Brain microvascular endothelial cell (primary cell): Measurements from ENCODE around the gene STX1A.
A peak's percentile ranks its signal among the peaks of the same experiment; 100 is the strongest.
"Not testable (repeated sequence)": the region's sequence is repeated elsewhere in the genome, so short reads cannot be mapped to it uniquely, and the experiment has no call there.

Experiments used
- DNase-seq: peaks from one replicate; pipeline ENCODE4 v3.0.0-alpha.2; 2020
- H3K27ac ChIP-seq: fragments of 250-450 bp; sonication (Bioruptor Pico); 2 replicates; pipeline ENCODE4 v1.5.1; 2020; ENCODE audit warnings: mild to moderate bottlenecking, moderate library complexity
- H3K27me3 ChIP-seq: fragments of 250-450 bp; sonication (Bioruptor Pico); replicated peaks from 2 replicates; pipeline ENCODE4 v1.5.1; 2020; ENCODE audit warnings: mild to moderate bottlenecking
- H3K36me3 ChIP-seq: fragments of 250-450 bp; sonication (Bioruptor Pico); replicated peaks from 2 replicates; pipeline ENCODE4 v1.5.1; 2020; ENCODE audit warnings: mild to moderate bottlenecking
- H3K4me3 ChIP-seq: 2 replicates; pipeline ENCODE4 v1.5.1; 2011; ENCODE audit warnings: low read depth, mild to moderate bottlenecking, control low read depth, low read length, moderate library complexity
- in situ Hi-C: cut with HindIII; loops from 2 replicates; pipeline ENCODE4 v1.10.0; 2017; ENCODE audit warnings: low sequenced_read_pairs, low pct_ligation_motif_present
- TF ChIP-seq, protein P1 (sequence below): IDR thresholded peaks from 2 replicates; pipeline ENCODE4 v1.5.1; 2011; ENCODE audit warnings: low read depth, mild to moderate bottlenecking, moderate library complexity, low read length, control low read depth, inconsistent platforms; ENCODE audit errors: missing control alignments

Gene STX1A

GRCh38 chr7:73721377-73721817 lies 1.9 kb upstream of the STX1A start:
- H3K36me3 ChIP-seq, result peaks cover 8% of the 10 kb centered on the region
- H3K4me3 ChIP-seq, result no peak overlapping the region
- DNase-seq, result no peak
- no peak overlapping the region for H3K27ac ChIP-seq
- no peaks in the 10 kb centered on the region for H3K27me3 ChIP-seq
- TF ChIP-seq, protein P1, sequence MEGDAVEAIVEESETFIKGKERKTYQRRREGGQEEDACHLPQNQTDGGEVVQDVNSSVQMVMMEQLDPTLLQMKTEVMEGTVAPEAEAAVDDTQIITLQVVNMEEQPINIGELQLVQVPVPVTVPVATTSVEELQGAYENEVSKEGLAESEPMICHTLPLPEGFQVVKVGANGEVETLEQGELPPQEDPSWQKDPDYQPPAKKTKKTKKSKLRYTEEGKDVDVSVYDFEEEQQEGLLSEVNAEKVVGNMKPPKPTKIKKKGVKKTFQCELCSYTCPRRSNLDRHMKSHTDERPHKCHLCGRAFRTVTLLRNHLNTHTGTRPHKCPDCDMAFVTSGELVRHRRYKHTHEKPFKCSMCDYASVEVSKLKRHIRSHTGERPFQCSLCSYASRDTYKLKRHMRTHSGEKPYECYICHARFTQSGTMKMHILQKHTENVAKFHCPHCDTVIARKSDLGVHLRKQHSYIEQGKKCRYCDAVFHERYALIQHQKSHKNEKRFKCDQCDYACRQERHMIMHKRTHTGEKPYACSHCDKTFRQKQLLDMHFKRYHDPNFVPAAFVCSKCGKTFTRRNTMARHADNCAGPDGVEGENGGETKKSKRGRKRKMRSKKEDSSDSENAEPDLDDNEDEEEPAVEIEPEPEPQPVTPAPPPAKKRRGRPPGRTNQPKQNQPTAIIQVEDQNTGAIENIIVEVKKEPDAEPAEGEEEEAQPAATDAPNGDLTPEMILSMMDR, result no peak
- in situ Hi-C loops, result no loop called here

DNA sequence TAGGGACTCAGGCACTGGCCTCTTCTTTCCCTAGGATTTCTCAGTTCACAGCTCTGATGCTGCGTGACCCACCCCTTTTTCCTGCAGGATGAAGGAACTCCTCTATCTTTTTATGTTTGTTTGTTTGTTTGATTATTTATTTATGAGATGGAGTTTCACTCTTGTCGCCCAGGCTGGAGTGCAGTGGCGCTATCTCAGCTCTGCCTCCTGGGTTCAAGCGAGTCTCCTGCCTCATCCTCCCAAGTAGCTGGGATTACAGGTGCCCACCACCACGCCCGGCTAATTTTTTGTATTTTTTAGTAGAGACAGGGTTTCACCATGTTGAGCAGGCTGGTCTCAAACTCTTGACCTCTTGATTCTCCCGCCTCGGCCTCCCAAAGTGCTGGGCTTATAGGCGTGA lies 974 bp upstream of the STX1A start:
- H3K27ac ChIP-seq, in situ Hi-C loops, H3K4me3 ChIP-seq, DNase-seq, H3K27me3 ChIP-seq: not testable (repeated sequence)
- peaks cover 14% of the 10 kb centered on the region for H3K36me3 ChIP-seq

GRCh38 chr7:73719806-73720169 lies 319 bp upstream of the STX1A start:
- in situ Hi-C loops, result no loop called here
- Histone ChIP-seq H3K27me3 (no peaks in the 10 kb centered on the region), H3K4me3 (peak overlapping the region; percentile 49), H3K27ac (no peak overlapping the region), H3K36me3 (peaks cover 19% of the 10 kb centered on the region)
- TF ChIP-seq, protein P1, result no peak
- no peak for DNase-seq

DNA sequence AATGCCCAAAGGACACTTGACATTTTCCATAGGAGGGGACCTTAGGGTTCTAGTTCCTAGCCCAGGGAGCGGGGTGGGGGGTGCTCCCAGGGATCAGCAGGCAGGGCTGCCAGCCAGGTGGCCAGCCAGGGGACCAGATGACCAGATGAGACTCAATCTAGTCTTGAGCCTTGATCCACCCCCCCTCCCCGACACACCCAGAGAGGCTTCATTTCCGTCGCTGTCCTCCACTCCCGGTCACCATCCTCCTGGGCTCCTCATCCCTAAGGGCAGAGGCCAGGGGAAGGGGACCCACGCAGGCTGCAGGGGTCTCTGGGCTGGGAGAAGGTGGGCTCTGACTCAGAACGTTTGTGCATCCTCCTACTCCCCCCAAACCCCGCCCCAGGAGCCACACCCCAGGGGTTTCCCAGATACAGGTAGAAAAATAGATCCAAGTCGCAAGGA lies 1.0 kb downstream of the STX1A start:
- no peaks in the 10 kb centered on the region for H3K27me3 ChIP-seq

DNA sequence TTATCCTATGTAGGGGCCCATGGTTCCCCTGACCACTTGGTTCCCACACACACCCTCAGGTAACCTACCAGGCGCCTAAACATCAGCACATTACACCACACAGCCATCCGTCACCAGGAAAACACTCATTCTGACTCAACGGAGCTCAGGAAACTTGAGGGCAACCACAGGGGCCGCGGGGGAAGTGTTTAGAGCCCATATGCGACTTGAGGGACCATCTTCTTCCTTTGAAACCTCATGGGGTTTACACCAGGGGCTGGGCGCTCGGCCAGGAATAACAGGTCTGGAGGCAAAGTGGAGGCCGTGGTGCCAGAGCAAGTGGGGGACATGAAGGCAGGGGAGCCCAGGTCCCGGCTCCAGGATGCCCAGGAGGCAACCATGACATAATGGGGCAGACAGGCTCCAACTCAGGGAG lies 1.5 kb downstream of the STX1A start:
- Histone ChIP-seq H3K4me3 (peak overlapping the region; percentile 88), H3K27ac (peak overlapping the region; percentile 98), H3K36me3 (peaks cover 34% of the 10 kb centered on the region), H3K27me3 (no peaks in the 10 kb centered on the region)
- TF ChIP-seq, protein P1, result no peak
- in situ Hi-C loops, result no loop called here
- peak; percentile 94 for DNase-seq

More for the DNA sequence above, 1.0 kb downstream of the STX1A start:
- Histone ChIP-seq H3K27ac (peak overlapping the region; percentile 98), H3K36me3 (peaks cover 30% of the 10 kb centered on the region), H3K4me3 (peak overlapping the region; percentile 88)
- in situ Hi-C loops, result no loop called here
- TF ChIP-seq, protein P1, result no peak
- peak; percentile 24 for DNase-seq

DNA sequence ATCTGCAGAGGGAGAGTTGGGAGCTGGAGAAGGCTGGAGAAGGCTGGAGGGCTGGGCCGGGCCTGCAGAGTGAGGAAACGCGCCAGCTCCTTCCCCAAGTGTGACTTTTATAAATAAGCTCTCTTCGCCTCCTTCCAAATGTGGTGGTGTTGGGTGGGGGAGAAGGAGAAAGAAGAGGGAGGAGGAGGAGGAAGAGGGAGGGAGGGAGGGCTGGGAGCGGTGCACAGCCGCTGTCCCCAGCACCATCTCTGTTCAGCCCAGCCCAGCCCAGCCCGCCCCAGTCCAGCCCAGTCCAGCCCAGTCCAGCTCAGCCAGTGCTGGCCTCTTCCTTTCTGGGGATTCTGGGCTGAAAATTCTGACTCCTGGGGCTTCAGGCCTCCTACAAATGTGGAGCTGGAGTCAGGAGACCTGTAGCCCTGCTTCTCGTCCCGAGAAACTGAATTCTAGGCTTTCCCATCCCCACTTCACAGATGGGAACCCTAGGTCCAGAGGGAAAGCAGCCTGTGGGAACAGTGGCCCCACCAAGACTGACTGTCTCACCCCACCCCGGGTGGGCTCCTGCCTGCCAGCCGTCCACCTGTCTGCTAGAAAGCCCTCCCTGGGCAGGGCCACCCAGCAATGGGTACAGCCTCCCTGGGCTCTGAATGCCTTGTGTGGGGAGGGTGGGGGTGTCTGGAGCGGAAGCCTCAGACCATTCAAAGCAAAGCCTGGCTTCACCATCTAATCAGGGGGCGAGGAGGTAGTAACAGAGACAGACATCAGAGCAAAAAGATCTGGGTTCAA lies 2.3 kb downstream of the STX1A start:
- H3K4me3 ChIP-seq, result peak overlapping the region; percentile 88

More for the DNA sequence above, 2.3 kb downstream of the STX1A start:
- TF ChIP-seq, protein P1, result no peak
- Histone ChIP-seq H3K27me3 (no peaks in the 10 kb centered on the region), H3K36me3 (peaks cover 42% of the 10 kb centered on the region), H3K27ac (peak overlapping the region; percentile 98)
- in situ Hi-C loops, result no loop called here
- peak; percentile 35 for DNase-seq
